K562 (cell line): Measurements from ENCODE around the gene NTN3. TPM values are rescaled to one million over a fixed set of nuclear protein-coding genes. Genes with fewer than 3 reads are reported as not detected.

ENCODE experiments used
- ARHGAP35 ChIP-seq: fragments of 450-650 bp; IDR thresholded peaks from 2 replicates; pipeline ENCODE4 v1.6.1; 2018; ENCODE audit not compliant: partially characterized antibody
- ATF2 ChIP-seq: sonication (generic); formaldehyde crosslinking; IDR thresholded peaks from 2 replicates; pipeline ENCODE4 v1.8.1; 2022; ENCODE audit warnings: missing genetic modification reagents
- ATF3 ChIP-seq, 2 experiments: fragments of 450-650 bp in 1 of 2; sonication (generic) in 1 of 2; formaldehyde crosslinking in 1 of 2; IDR thresholded peaks in 1 of 2; conservative IDR thresholded peaks in 1 of 2; 2 replicates each; pipeline versions ENCODE4 v1.6.1 to v1.8.1; 2016 to 2023; ENCODE audit warnings: mild to moderate bottlenecking in 2 of 2, moderate library complexity in 2 of 2, inconsistent platforms in 1 of 2, missing genetic modification reagents in 1 of 2
- BACH1 ChIP-seq: fragments of 200-800 bp; sonication (Bioruptor generic); IDR thresholded peaks from 2 replicates; pipeline ENCODE4 v1.6.1; 2016; ENCODE audit warnings: missing genetic modification characterization, missing compliant biosample characterization
- E2F3 ChIP-seq: fragments of 250-450 bp; sonication (Bioruptor Pico); IDR thresholded peaks from 2 replicates; pipeline ENCODE4 v1.4.0; 2020; ENCODE audit warnings: mild to moderate bottlenecking
- EGR1 ChIP-seq: fragments of 450-650 bp; conservative IDR thresholded peaks from 2 replicates; pipeline ENCODE4 v1.6.1; 2017; ENCODE audit warnings: mild to moderate bottlenecking
- ETV1 ChIP-seq: fragments of 450-650 bp; conservative IDR thresholded peaks from 2 replicates; pipeline ENCODE4 v1.6.1; 2016; ENCODE audit warnings: missing genetic modification characterization, control low read depth, low read depth, missing compliant biosample characterization
- EWSR1 ChIP-seq: fragments of 450-650 bp; IDR thresholded peaks from 2 replicates; pipeline ENCODE4 v1.6.1; 2018; ENCODE audit warnings: borderline replicate concordance, mild to moderate bottlenecking, low read depth, moderate library complexity; ENCODE audit not compliant: partially characterized antibody
- HDAC1 ChIP-seq, 2 experiments: fragments of 450-650 bp; IDR thresholded peaks; 2 replicates each; pipeline ENCODE4 v1.6.1; 2016 to 2017; ENCODE audit warnings: inconsistent platforms in 1 of 2, mild to moderate bottlenecking in 1 of 2, moderate library complexity in 1 of 2
- IRF2 ChIP-seq: sonication (generic); formaldehyde crosslinking; IDR thresholded peaks from 2 replicates; pipeline ENCODE4 v1.8.1; 2022; ENCODE audit warnings: mild to moderate bottlenecking, missing genetic modification reagents
- KDM4B ChIP-seq, 2 experiments: fragments of 450-650 bp in 1 of 2; sonication (generic) in 1 of 2; IDR thresholded peaks; 2 replicates each; pipeline ENCODE4 v1.6.1; 2016 to 2017; ENCODE audit warnings: borderline replicate concordance in 2 of 2, antibody characterized with exemption in 1 of 2, low read depth in 1 of 2, mild to moderate bottlenecking in 1 of 2
- NFXL1 ChIP-seq: fragments of 450-650 bp; formaldehyde crosslinking; IDR thresholded peaks from 2 replicates; pipeline ENCODE4 v1.4.0; 2021; ENCODE audit warnings: mild to moderate bottlenecking
- PHF21A ChIP-seq: fragments of 450-650 bp; IDR thresholded peaks from 2 replicates; pipeline ENCODE4 v1.6.1; 2017; ENCODE audit warnings: low read depth, borderline replicate concordance
- POLR2H ChIP-seq: IDR thresholded peaks from 2 replicates; pipeline ENCODE4 v1.6.1; 2016; ENCODE audit warnings: missing genetic modification characterization, low read depth, mild to moderate bottlenecking, control low read depth, missing compliant biosample characterization, moderate library complexity
- PRMT5 ChIP-seq: sonication (generic); formaldehyde crosslinking; IDR thresholded peaks from 2 replicates; pipeline ENCODE4 v1.5.0; 2020; ENCODE audit warnings: missing genetic modification reagents
- SPI1 ChIP-seq: IDR thresholded peaks from 2 replicates; pipeline ENCODE4 v1.6.1; 2011; ENCODE audit warnings: low read depth, low read length, control low read depth, borderline replicate concordance
- TAF7 ChIP-seq: fragments of 450-650 bp; IDR thresholded peaks from 2 replicates; pipeline ENCODE4 v1.6.1; 2016; ENCODE audit warnings: missing genetic modification characterization, missing compliant biosample characterization
- TAL1 ChIP-seq: fragments of 450-650 bp; IDR thresholded peaks from 2 replicates; pipeline ENCODE4 v1.6.1; 2016; ENCODE audit warnings: mild to moderate bottlenecking
- TSC22D4 ChIP-seq: fragments of 450-650 bp; IDR thresholded peaks from 2 replicates; pipeline ENCODE4 v1.6.1; 2016; ENCODE audit warnings: missing genetic modification characterization, missing biosample characterization, control low read depth
- ZNF23 ChIP-seq: fragments of 250-450 bp; sonication (Bioruptor Pico); IDR thresholded peaks from 2 replicates; pipeline ENCODE4 v1.4.0; 2020; ENCODE audit warnings: mild to moderate bottlenecking
- ZNF347 ChIP-seq: fragments of 450-650 bp; formaldehyde crosslinking; IDR thresholded peaks from 2 replicates; pipeline ENCODE4 v1.4.0; 2020; ENCODE audit warnings: low read depth, mild to moderate bottlenecking, moderate library complexity
- ZNF764 ChIP-seq: fragments of 250-450 bp; sonication (Bioruptor Pico); IDR thresholded peaks from 2 replicates; pipeline ENCODE4 v1.4.0; 2020; ENCODE audit warnings: low read depth, mild to moderate bottlenecking, moderate library complexity
- polyA plus RNA-seq, 8 experiments: library from polyadenylated mRNA; depleted of rRNA in 4 of 8; stranded (reverse) in 5 of 8; unstranded in 3 of 8; fragments of >200 nt; fragmentation: Nextera tagmentation in 2 of 8; fragmentation: Illumina TruSeq in 1 of 8; extraction: Ambion mirVana in 2 of 8; extraction: Trizol in 1 of 8; gene quantifications; 2 replicates each; pipeline versions ENCODE4 v1.2.1 to v1.2.3, GENCODE V29; 2011 to 2014; ENCODE audit warnings: inconsistent platforms in 1 of 8, missing spikeins in 1 of 8
- total RNA-seq, 7 experiments: library from RNA; depleted of rRNA in 6 of 7; stranded (reverse); fragments of >200 nt in 6 of 7; fragmentation: Illumina TruSeq in 2 of 7; extraction: Trizol in 2 of 7; gene quantifications; 2 replicates each; pipeline versions ENCODE4 v1.2.1 to v1.2.3, GENCODE V29; 2011 to 2021; ENCODE audit warnings: low replicate concordance in 1 of 7
- TF ChIP-seq, protein P1 (sequence below): IDR thresholded peaks from 2 replicates; pipeline ENCODE4 v1.6.1; 2014; ENCODE audit warnings: antibody characterized with exemption
- TF ChIP-seq, protein P2 (sequence below): sonication (generic); formaldehyde crosslinking; IDR thresholded peaks from 2 replicates; pipeline ENCODE4 v1.8.0; 2022; ENCODE audit warnings: mild to moderate bottlenecking, missing genetic modification reagents, borderline replicate concordance

Gene NTN3
- total and polyA plus RNA-seq, 9 of the 15 experiments (the other 6 are each of a cell fraction or from before 2014, with no cell fraction given), result not detected

GRCh38 chr16:2511128-2511800 lies 40.2 kb downstream of the NTN3 start (continued):
- 0 out of 4 replicates have a peak, but pooled peaks of 1 of the 2 experiments have one; percentile 10 for TF ChIP-seq HDAC1 (IDR thresholded peaks at IDR 0.05)
- no peak for TF ChIP-seq ARHGAP35
- TF ChIP-seq EGR1, result 0 out of 2 replicates have a peak, but pooled peaks have one; percentile 14
- TF ChIP-seq, protein P1, sequence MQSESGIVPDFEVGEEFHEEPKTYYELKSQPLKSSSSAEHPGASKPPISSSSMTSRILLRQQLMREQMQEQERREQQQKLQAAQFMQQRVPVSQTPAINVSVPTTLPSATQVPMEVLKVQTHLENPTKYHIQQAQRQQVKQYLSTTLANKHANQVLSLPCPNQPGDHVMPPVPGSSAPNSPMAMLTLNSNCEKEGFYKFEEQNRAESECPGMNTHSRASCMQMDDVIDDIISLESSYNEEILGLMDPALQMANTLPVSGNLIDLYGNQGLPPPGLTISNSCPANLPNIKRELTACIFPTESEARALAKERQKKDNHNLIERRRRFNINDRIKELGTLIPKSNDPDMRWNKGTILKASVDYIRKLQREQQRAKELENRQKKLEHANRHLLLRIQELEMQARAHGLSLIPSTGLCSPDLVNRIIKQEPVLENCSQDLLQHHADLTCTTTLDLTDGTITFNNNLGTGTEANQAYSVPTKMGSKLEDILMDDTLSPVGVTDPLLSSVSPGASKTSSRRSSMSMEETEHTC, result 0 out of 2 replicates have a peak, but pooled peaks have one; percentile 66
- TF ChIP-seq ATF3 (IDR thresholded peaks at IDR 0.05), result peak; percentile 83
- TF ChIP-seq ATF3 (CRISPR knock-in tag; conservative IDR thresholded peaks at IDR 0.05), result no peak
- no peak for TF ChIP-seq ATF2 (CRISPR knock-in tag)
- no peak for TF ChIP-seq KDM4B (IDR thresholded peaks at IDR 0.05; ENCODE audit: borderline replicate concordance in 2 of 2, low read depth in 1 of 2)
- no peak for TF ChIP-seq PRMT5
- TF ChIP-seq EWSR1, result no peak
- no peak for TF ChIP-seq SPI1
- no peak for TF ChIP-seq ZNF764 (CRISPR knock-in tag)
- TF ChIP-seq IRF2 (CRISPR knock-in tag), result no peak
- TF ChIP-seq TAF7 (tag), result no peak
- no peak for TF ChIP-seq ETV1 (tag)
- TF ChIP-seq ZNF347 (CRISPR knock-in tag), result no peak
- no peak for TF ChIP-seq ZNF23
- TF ChIP-seq NFXL1 (CRISPR knock-in tag), result no peak
- TF ChIP-seq E2F3, result no peak
- no peak for TF ChIP-seq TAL1
- no peak for TF ChIP-seq BACH1 (tag)
- no peak for TF ChIP-seq POLR2H (tag)
- no peak for TF ChIP-seq TSC22D4 (tag)
- TF ChIP-seq, protein P2, sequence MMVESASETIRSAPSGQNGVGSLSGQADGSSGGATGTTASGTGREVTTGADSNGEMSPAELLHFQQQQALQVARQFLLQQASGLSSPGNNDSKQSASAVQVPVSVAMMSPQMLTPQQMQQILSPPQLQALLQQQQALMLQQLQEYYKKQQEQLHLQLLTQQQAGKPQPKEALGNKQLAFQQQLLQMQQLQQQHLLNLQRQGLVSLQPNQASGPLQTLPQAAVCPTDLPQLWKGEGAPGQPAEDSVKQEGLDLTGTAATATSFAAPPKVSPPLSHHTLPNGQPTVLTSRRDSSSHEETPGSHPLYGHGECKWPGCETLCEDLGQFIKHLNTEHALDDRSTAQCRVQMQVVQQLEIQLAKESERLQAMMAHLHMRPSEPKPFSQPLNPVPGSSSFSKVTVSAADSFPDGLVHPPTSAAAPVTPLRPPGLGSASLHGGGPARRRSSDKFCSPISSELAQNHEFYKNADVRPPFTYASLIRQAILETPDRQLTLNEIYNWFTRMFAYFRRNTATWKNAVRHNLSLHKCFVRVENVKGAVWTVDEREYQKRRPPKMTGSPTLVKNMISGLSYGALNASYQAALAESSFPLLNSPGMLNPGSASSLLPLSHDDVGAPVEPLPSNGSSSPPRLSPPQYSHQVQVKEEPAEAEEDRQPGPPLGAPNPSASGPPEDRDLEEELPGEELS (CRISPR knock-in tag), result no peak
- 0 out of 2 replicates have a peak, but pooled peaks have one; percentile 38 for TF ChIP-seq PHF21A
